GM18520 (cell line): Measurements from ENCODE around the gene ICAM4.
"Not testable (repeated sequence)": the region's sequence is repeated elsewhere in the genome, so short reads cannot be mapped to it uniquely, and the experiment has no call there.

ENCODE experiments used
- ATAC-seq: cut with Tn5 transposase; IDR thresholded peaks from one replicate; pipeline ENCODE4 v1.9.1; 2021; ENCODE audit not compliant: unreplicated experiment

Gene ICAM4

GRCh38 chr19:10336725-10337124, 50.0 kb downstream of the ICAM4 start:
- not testable (repeated sequence) for ATAC-seq
